OCI-LY1 (cell line): Measurements from ENCODE around the gene ZFP90.

ENCODE experiments used
- H2AFZ ChIP-seq: fragments of 200-600 bp; sonication (generic), shearing (Covaris generic); 2 replicates; pipeline ENCODE4 v1.6.0; 2014; ENCODE audit warnings: antibody characterized with exemption, mild to moderate bottlenecking, low read length
- H3F3A ChIP-seq: fragments of 200-600 bp; sonication (generic), shearing (Covaris generic); 2 replicates; pipeline ENCODE4 v1.6.0; 2014; ENCODE audit warnings: mild to moderate bottlenecking, antibody characterized with exemption, low read length, moderate library complexity; ENCODE audit not compliant: insufficient read depth
- H3K27ac ChIP-seq: fragments of 200-600 bp; sonication (generic); 2 replicates; pipeline ENCODE4 v1.5.1; 2014; ENCODE audit warnings: low read length, mixed run types, mild to moderate bottlenecking, low read depth; ENCODE audit not compliant: poor library complexity, severe bottlenecking
- H3K27me3 ChIP-seq: fragments of 200-600 bp; sonication (generic); 2 replicates; pipeline ENCODE4 v1.6.0; 2014; ENCODE audit warnings: antibody characterized with exemption, mild to moderate bottlenecking, low read length, moderate library complexity; ENCODE audit not compliant: insufficient read depth
- H3K36me3 ChIP-seq: fragments of 200-600 bp; sonication (generic); 2 replicates; pipeline ENCODE4 v1.6.1; 2014; ENCODE audit warnings: mild to moderate bottlenecking, antibody characterized with exemption, low read length, moderate library complexity, mixed read lengths; ENCODE audit not compliant: insufficient read depth
- H3K4me1 ChIP-seq: fragments of 200-600 bp; sonication (generic); 2 replicates; pipeline ENCODE4 v1.5.1; 2014; ENCODE audit warnings: mild to moderate bottlenecking, low read length, moderate library complexity; ENCODE audit not compliant: insufficient read depth, severe bottlenecking
- H3K4me2 ChIP-seq: fragments of 200-600 bp; sonication (generic), shearing (Covaris generic); 2 replicates; pipeline ENCODE4 v1.6.1; 2014; ENCODE audit warnings: low read length
- H3K4me3 ChIP-seq: fragments of 200-600 bp; sonication (generic); 2 replicates; pipeline ENCODE4 v1.5.1; 2014; ENCODE audit warnings: low read length, low read depth, mild to moderate bottlenecking, mixed read lengths; ENCODE audit not compliant: poor library complexity, severe bottlenecking
- H3K79me2 ChIP-seq: fragments of 200-600 bp; shearing (Covaris generic); 2 replicates; pipeline ENCODE4 v1.6.1; 2016; ENCODE audit warnings: mixed run types, low read length, mixed read lengths; ENCODE audit not compliant: insufficient read depth
- H3K9ac ChIP-seq: fragments of 200-600 bp; sonication (generic), shearing (Covaris generic); 2 replicates; pipeline ENCODE4 v1.6.1; 2014; ENCODE audit warnings: mild to moderate bottlenecking, low read length, mixed read lengths
- H3K9me2 ChIP-seq: fragments of 200-600 bp; sonication (generic), shearing (Covaris generic); 2 replicates; pipeline ENCODE4 v1.6.1; 2014; ENCODE audit warnings: low read depth, mild to moderate bottlenecking, low read length, mixed read lengths
- H3K9me3 ChIP-seq: fragments of 200-600 bp; shearing (Covaris generic); 2 replicates; pipeline ENCODE4 v1.6.1; 2014; ENCODE audit warnings: low read length, mixed read lengths
- H4K20me1 ChIP-seq: fragments of 200-600 bp; sonication (generic), shearing (Covaris generic); 2 replicates; pipeline ENCODE4 v1.6.0; 2016; ENCODE audit warnings: mild to moderate bottlenecking, low read length; ENCODE audit not compliant: insufficient read depth
- EZH2 ChIP-seq: fragments of 200-600 bp; sonication (generic), shearing (Covaris generic); IDR thresholded peaks from 2 replicates; pipeline ENCODE4 v1.8.0; 2017; ENCODE audit warnings: borderline replicate concordance, mixed run types, mild to moderate bottlenecking, antibody characterized with exemption, low read length, moderate library complexity, mixed read lengths
- TF ChIP-seq, protein P1 (sequence below): fragments of 200-600 bp; sonication (generic), shearing (Covaris generic); IDR thresholded peaks from 2 replicates; pipeline ENCODE4 v1.5.1; 2017; ENCODE audit warnings: mild to moderate bottlenecking, antibody characterized with exemption, low read length, moderate library complexity, mixed read lengths

Gene ZFP90

DNA sequence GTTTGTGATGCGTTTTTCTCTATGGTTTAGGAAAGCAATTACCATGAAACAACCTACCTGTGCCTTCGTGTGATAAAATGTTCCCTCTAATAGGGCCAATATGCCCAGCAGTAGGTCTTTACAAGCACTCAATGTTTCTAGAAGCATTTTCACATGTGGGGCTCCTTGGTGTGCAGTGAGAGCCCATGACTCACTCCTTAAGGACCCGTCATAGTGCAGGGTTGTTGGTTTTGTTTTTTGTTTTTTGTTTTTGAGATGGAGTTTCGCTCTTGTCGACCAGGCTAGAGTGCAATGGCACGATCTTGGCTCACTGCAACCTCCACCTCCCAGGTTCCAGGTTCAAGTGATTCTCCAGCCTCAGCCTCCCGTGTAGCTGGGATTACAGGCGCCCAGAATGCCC is 31.1 kb upstream of the ZFP90 start:
- H3K9ac ChIP-seq = no peak overlapping the region
- no peak overlapping the region for H3K27ac ChIP-seq
- H3K36me3 ChIP-seq = no peaks in the 10 kb centered on the region
- no peak overlapping the region for H2AFZ ChIP-seq
- no peaks in the 10 kb centered on the region for H3K27me3 ChIP-seq
- no peaks in the 10 kb centered on the region for H3K79me2 ChIP-seq
- H3K4me3 ChIP-seq = no peak overlapping the region
- H3K4me1 ChIP-seq = no peaks in the 10 kb centered on the region
- H3K9me2 ChIP-seq = no peaks in the 10 kb centered on the region
- no peaks in the 10 kb centered on the region for H4K20me1 ChIP-seq
- H3F3A ChIP-seq = no peaks in the 10 kb centered on the region
- H3K9me3 ChIP-seq = no peaks in the 10 kb centered on the region
- no peak overlapping the region for H3K4me2 ChIP-seq
- TF ChIP-seq, protein P1, sequence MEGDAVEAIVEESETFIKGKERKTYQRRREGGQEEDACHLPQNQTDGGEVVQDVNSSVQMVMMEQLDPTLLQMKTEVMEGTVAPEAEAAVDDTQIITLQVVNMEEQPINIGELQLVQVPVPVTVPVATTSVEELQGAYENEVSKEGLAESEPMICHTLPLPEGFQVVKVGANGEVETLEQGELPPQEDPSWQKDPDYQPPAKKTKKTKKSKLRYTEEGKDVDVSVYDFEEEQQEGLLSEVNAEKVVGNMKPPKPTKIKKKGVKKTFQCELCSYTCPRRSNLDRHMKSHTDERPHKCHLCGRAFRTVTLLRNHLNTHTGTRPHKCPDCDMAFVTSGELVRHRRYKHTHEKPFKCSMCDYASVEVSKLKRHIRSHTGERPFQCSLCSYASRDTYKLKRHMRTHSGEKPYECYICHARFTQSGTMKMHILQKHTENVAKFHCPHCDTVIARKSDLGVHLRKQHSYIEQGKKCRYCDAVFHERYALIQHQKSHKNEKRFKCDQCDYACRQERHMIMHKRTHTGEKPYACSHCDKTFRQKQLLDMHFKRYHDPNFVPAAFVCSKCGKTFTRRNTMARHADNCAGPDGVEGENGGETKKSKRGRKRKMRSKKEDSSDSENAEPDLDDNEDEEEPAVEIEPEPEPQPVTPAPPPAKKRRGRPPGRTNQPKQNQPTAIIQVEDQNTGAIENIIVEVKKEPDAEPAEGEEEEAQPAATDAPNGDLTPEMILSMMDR = no peak
- no peak for TF ChIP-seq EZH2

DNA sequence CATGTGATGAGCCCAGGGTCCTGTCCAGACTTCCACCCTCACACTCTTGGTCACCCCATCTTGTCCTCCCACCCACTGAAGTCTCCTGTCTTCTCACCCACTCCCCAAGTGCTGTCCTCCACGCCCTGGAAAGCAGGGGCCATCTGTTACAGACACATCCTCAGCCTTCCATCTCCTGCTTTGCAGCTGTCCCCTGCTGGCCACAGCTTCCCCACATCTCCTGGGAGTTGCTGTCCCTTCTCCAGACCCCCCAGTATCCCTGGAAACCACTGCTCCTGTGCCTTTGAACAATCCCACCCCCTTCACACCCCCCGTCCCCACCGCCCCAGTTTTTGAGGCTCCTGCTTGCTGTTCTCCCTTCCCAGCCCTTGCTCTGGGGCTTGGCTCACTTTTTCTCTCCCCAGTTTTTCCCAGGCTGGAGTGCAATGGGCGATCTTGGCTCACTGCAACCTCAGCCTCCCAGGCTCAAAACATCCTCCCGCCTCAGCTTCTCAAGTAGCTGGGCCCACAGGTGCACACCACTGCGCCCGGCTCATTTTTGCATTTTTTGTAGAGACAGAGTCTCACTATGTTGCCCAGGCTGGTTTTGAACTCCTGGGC is 30.4 kb upstream of the ZFP90 start:
- no peaks in the 10 kb centered on the region for H3K9me3 ChIP-seq

DNA sequence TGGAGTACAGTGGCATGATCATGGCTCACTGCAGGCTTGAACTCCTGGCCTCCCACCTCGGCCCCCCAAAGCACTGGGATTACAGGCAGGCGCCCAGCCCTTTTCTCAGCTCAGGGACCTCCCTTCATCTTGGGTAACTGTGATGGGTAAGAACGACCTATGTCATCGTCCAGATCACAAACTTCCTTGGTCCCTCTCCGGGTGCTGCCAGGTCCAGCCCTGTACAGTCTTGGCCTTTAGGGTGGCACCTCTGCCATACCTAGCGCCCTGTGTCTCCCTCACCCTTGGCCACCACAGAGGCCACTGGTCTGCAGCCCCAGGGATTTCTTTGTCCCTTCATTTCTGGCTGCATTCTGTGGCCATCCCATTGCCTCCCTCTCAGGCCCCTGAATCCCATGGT is 29.7 kb upstream of the ZFP90 start:
- no peaks in the 10 kb centered on the region for H3K4me1 ChIP-seq
- H3K4me2 ChIP-seq = no peak overlapping the region
- no peak overlapping the region for H3K9ac ChIP-seq
- no peaks in the 10 kb centered on the region for H3K36me3 ChIP-seq
- H3K27me3 ChIP-seq = no peaks in the 10 kb centered on the region
- no peak overlapping the region for H2AFZ ChIP-seq
- H3K79me2 ChIP-seq = no peaks in the 10 kb centered on the region
- no peak overlapping the region for H3K4me3 ChIP-seq
- TF ChIP-seq EZH2 = no peak
- TF ChIP-seq, protein P1 = no peak
- no peaks in the 10 kb centered on the region for H4K20me1 ChIP-seq
- H3K27ac ChIP-seq = no peak overlapping the region
- H3F3A ChIP-seq = no peaks in the 10 kb centered on the region
- no peaks in the 10 kb centered on the region for H3K9me3 ChIP-seq
- H3K9me2 ChIP-seq = no peaks in the 10 kb centered on the region

More for the DNA sequence above, 30.4 kb upstream of the ZFP90 start:
- TF ChIP-seq, protein P1 = no peak
- TF ChIP-seq EZH2 = no peak
- Histone ChIP-seq H3F3A (no peaks in the 10 kb centered on the region), H3K9me2 (no peaks in the 10 kb centered on the region), H4K20me1 (no peaks in the 10 kb centered on the region), H3K27ac (no peak overlapping the region), H3K36me3 (no peaks in the 10 kb centered on the region), H3K4me3 (no peak overlapping the region), H3K4me2 (no peak overlapping the region), H2AFZ (no peak overlapping the region), H3K27me3 (no peaks in the 10 kb centered on the region), H3K9ac (no peak overlapping the region), H3K4me1 (no peaks in the 10 kb centered on the region), H3K79me2 (no peaks in the 10 kb centered on the region)
